SK-N-SH (cell line): Measurements from ENCODE around the gene CREB3L4. TPM values are rescaled to one million over a fixed set of nuclear protein-coding genes. Genes with fewer than 3 reads are reported as not detected.

Experiments
- CTCF ChIA-PET: fragments of 300-600, 350-600 bp; formaldehyde crosslinking; extraction: SDS; loops from one replicate; lab custom pipeline; 2021; lab: Yijun Ruan, JAX
- POLR2A ChIA-PET: fragments of 350-600 bp; sonication (Branson Sonifier 250); formaldehyde crosslinking; extraction: SDS; loops from one replicate; lab custom pipeline; 2020; ENCODE audit warnings: antibody characterized with exemption, inconsistent platforms; lab: Yijun Ruan, JAX
- DNase-seq: peaks from one replicate; pipeline ENCODE4 v3.0.0; 2012
- H2AFZ ChIP-seq: fragments of 200-600 bp; sonication (generic); 2 replicates; pipeline ENCODE4 v1.8.1; 2016; ENCODE audit warnings: antibody characterized with exemption, mild to moderate bottlenecking, low read depth
- H3F3A ChIP-seq: fragments of 200-600 bp; sonication (generic); replicated peaks from 2 replicates; pipeline ENCODE3; 2016; ENCODE audit warnings: antibody characterized with exemption, mild to moderate bottlenecking; ENCODE audit not compliant: insufficient read depth
- H3K27ac ChIP-seq, 2 experiments: fragments of 200-500 bp in 1 of 2; fragments of 200-600 bp in 1 of 2; sonication (Bioruptor generic) in 1 of 2; sonication (generic), shearing (Covaris generic) in 1 of 2; 2 replicates each; pipeline versions ENCODE4 v1.5.1 to v1.6.1; 2014 to 2016; ENCODE audit warnings: low read depth in 2 of 2, inconsistent platforms in 1 of 2, low read length in 1 of 2, mild to moderate bottlenecking in 1 of 2, mixed read lengths in 1 of 2
- H3K27me3 ChIP-seq: fragments of 200-600 bp; sonication (generic), shearing (Covaris generic); 2 replicates; pipeline ENCODE4 v1.6.1; 2016; ENCODE audit warnings: mixed run types; ENCODE audit not compliant: insufficient read depth
- H3K36me3 ChIP-seq, 2 experiments: fragments of 200-500 bp in 1 of 2; fragments of 200-600 bp in 1 of 2; sonication (Bioruptor generic) in 1 of 2; sonication (generic) in 1 of 2; replicated peaks in 1 of 2; 2 replicates each; pipeline versions ENCODE3 to v1.5.1; 2014 to 2016; ENCODE audit warnings: low read length in 1 of 2, mild to moderate bottlenecking in 1 of 2; ENCODE audit not compliant: insufficient read depth in 2 of 2, control insufficient read depth in 1 of 2
- H3K4me1 ChIP-seq, 2 experiments: fragments of 200-500 bp in 1 of 2; fragments of 200-600 bp in 1 of 2; sonication (Bioruptor generic) in 1 of 2; sonication (generic), shearing (Covaris generic) in 1 of 2; 2 replicates each; pipeline versions ENCODE4 v1.5.1 to v1.6.1; 2014 to 2016; ENCODE audit warnings: low read depth in 1 of 2, low read length in 1 of 2, mixed run types in 1 of 2; ENCODE audit not compliant: insufficient read depth in 2 of 2, control insufficient read depth in 1 of 2
- H3K4me2 ChIP-seq: fragments of 200-600 bp; sonication (generic), shearing (Covaris generic); 2 replicates; pipeline ENCODE4 v1.6.1; 2017; ENCODE audit warnings: mixed run types
- H3K4me3 ChIP-seq, 2 experiments: fragments of 200-500 bp in 1 of 2; fragments of 200-600 bp in 1 of 2; sonication (Bioruptor generic) in 1 of 2; sonication (generic), shearing (Covaris generic) in 1 of 2; 2 replicates each; pipeline versions ENCODE4 v1.5.1 to v1.8.1; 2014 to 2016; ENCODE audit warnings: low read depth in 2 of 2, inconsistent platforms in 1 of 2, low read length in 1 of 2, mild to moderate bottlenecking in 1 of 2, mixed read lengths in 1 of 2, moderate library complexity in 1 of 2
- H3K79me2 ChIP-seq: fragments of 200-600 bp; sonication (generic); 2 replicates; pipeline ENCODE4 v1.8.1; 2017; ENCODE audit warnings: mild to moderate bottlenecking; ENCODE audit not compliant: insufficient read depth
- H3K9ac ChIP-seq: fragments of 200-600 bp; sonication (generic); 2 replicates; pipeline ENCODE4 v1.6.1; 2017; ENCODE audit warnings: mixed run types
- H3K9me2 ChIP-seq: fragments of 200-600 bp; sonication (generic); 2 replicates; pipeline ENCODE4 v1.6.1; 2017; ENCODE audit warnings: mixed run types
- H3K9me3 ChIP-seq: fragments of 200-600 bp; sonication (generic); 2 replicates; pipeline ENCODE4 v1.6.1; 2017; ENCODE audit warnings: mixed run types, mild to moderate bottlenecking, moderate library complexity
- H4K20me1 ChIP-seq: fragments of 200-600 bp; sonication (generic); 2 replicates; pipeline ENCODE4 v1.6.1; 2017; ENCODE audit warnings: mild to moderate bottlenecking, mixed run types; ENCODE audit not compliant: insufficient read depth
- GATA2 ChIP-seq: sonication (generic); formaldehyde crosslinking; IDR thresholded peaks from 2 replicates; pipeline ENCODE4 v1.5.0; 2020; ENCODE audit warnings: mild to moderate bottlenecking, missing genetic modification reagents
- MXI1 ChIP-seq: IDR thresholded peaks from 2 replicates; pipeline ENCODE4 v1.6.1; 2012; ENCODE audit warnings: mild to moderate bottlenecking, low read depth, low read length, improper control_type of control experiment
- POLR2AphosphoS5 ChIP-seq: IDR thresholded peaks from 2 replicates; pipeline ENCODE4 v1.6.1; 2012; ENCODE audit warnings: low read depth, low read length
- RCOR1 ChIP-seq: fragments of 150-350 bp; IDR thresholded peaks from 2 replicates; pipeline ENCODE4 v1.6.1; 2017; ENCODE audit warnings: antibody characterized with exemption, low read length
- SIN3A ChIP-seq: IDR thresholded peaks from 2 replicates; pipeline ENCODE4 v1.6.1; 2012; ENCODE audit warnings: low read depth, mild to moderate bottlenecking, low read length, moderate library complexity, borderline replicate concordance
- WGBS: methylation state at CpG from one replicate; pipeline ENCODE4 v1.1.6; 2017; ENCODE audit warnings: low lambda C conversion rate; 5-methylcytosine and 5-hydroxymethylcytosine counted together
- polyA plus RNA-seq, 3 experiments: library from polyadenylated mRNA; depleted of rRNA; stranded (reverse); fragments of >200 nt; gene quantifications; 2 replicates each; pipeline ENCODE4 v1.2.3, GENCODE V29; 2012
- small RNA-seq, 7 experiments: library from RNA; depleted of rRNA; stranded (forward); fragments of <200 nt; gene quantifications; one replicate each; pipeline ENCODE3, GENCODE V24; 2012

Gene CREB3L4
- polyA plus RNA-seq, 1 of the 3 experiments (the other 2 are of a cell fraction): 12.8 TPM

DNA sequence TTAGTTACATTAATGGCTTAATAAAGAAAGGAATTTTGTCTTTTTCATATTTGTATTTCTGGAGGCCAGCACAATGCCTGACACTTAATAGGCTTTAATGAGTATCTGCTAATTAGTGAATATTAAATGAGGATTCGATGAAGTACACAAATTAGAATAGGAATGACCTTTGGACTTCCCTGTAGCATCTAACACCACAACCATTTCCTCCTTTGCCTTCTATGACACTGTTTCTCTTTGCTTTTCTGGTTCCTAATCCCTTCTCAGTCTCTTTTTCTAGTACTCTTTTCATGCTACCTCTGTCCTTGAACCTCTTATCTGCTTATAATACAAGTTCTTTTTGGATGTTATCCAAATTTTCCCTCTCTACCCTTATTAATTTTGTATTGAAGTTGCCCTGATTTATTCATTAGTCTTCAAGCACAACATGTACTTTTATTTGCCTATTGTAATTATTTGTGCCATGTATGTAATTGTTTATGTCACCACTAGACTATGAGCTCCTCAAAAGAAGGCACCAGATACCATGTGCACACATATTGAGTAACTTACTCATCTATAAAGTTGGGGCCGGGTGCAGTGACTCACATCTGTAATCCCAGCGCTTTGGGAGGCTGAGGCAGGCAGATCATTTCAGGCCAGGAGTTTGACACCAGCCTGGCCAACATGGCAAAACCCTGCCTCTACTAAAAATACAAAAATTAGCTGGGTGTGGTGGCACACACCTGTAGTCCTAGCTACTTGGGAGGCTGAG is 46.6 kb downstream of the CREB3L4 start (continued):
- no peak for TF ChIP-seq GATA2 (CRISPR knock-in tag)

GRCh38 chr1:154019269-154019668 is 51.6 kb downstream of the CREB3L4 start:
- Histone ChIP-seq H3K9ac (no peak overlapping the region), H3K79me2 (no peaks in the 10 kb centered on the region)
- POLR2A ChIA-PET: no interaction called here

GRCh38 chr1:154019940-154020339 is 52.2 kb downstream of the CREB3L4 start:
- Histone ChIP-seq H3K9me2 (no peaks in the 10 kb centered on the region), H3K27ac (no peak overlapping the region), H3K9ac (no peak overlapping the region), H2AFZ (no peak overlapping the region), H3K36me3 (no peaks in the 10 kb centered on the region), H4K20me1 (no peaks in the 10 kb centered on the region), H3K9me3 (no peaks in the 10 kb centered on the region), H3F3A (no peaks in the 10 kb centered on the region), H3K4me2 (no peak overlapping the region), H3K79me2 (no peaks in the 10 kb centered on the region), H3K27me3 (no peaks in the 10 kb centered on the region), H3K4me1 (no peaks in the 10 kb centered on the region), H3K4me3 (no peak overlapping the region)
- DNase-seq: no peak
- 72% methylated on average over 1 of the region's 1 CpG for WGBS
- TF ChIP-seq SIN3A: no peak
- TF ChIP-seq RCOR1: no peak
- ChIA-PET CTCF (no interaction called here), POLR2A (no interaction called here)

More at GRCh38 chr1:154019269-154019668, 51.6 kb downstream of the CREB3L4 start:
- 78% methylated on average over 4 of the region's 4 CpGs for WGBS
- no peak overlapping the region for H3K4me2 ChIP-seq
- H3F3A ChIP-seq: no peaks in the 10 kb centered on the region
- H3K9me3 ChIP-seq: no peaks in the 10 kb centered on the region
- H4K20me1 ChIP-seq: no peaks in the 10 kb centered on the region
- H3K27me3 ChIP-seq: no peaks in the 10 kb centered on the region
- TF ChIP-seq MXI1: no peak
- TF ChIP-seq POLR2AphosphoS5: no peak
- DNase-seq: no peak
- H3K4me3 ChIP-seq: no peak overlapping the region
- H3K27ac ChIP-seq: no peak overlapping the region
- H3K36me3 ChIP-seq: no peaks in the 10 kb centered on the region
- H3K4me1 ChIP-seq: no peaks in the 10 kb centered on the region
- H3K9me2 ChIP-seq: no peaks in the 10 kb centered on the region
- H2AFZ ChIP-seq: no peak overlapping the region
- CTCF ChIA-PET: no interaction called here

Small RNA genes within 50 kb of the gene (small RNA-seq; reads per million reads assigned to genes)
- 0 to 0.86 (median 0) reads per million in 7 experiments for gene MIR6737

Other genes with a start within 250 kb of the CREB3L4 start
- 64.3 and 80.9 TPM in 2 replicates for gene INTS3, start 239.9 kb upstream of the CREB3L4 start, polyA plus RNA-seq (2012; rRNA removed)
- gene SLC27A3, start 192.5 kb upstream of the CREB3L4 start, polyA plus RNA-seq (2012; rRNA removed): 7.6 and 9.0 TPM in 2 replicates
- gene GATAD2B, start 44.9 kb upstream of the CREB3L4 start, polyA plus RNA-seq (2012; rRNA removed): 2.7 and 2.8 TPM in 2 replicates
- 27.3 and 29.6 TPM in 2 replicates for gene DENND4B, start 21.2 kb upstream of the CREB3L4 start, polyA plus RNA-seq (2012; rRNA removed)
- 25.5 and 26.2 TPM in 2 replicates for gene CRTC2, start 9.3 kb upstream of the CREB3L4 start, polyA plus RNA-seq (2012; rRNA removed)
- gene SLC39A1, start 4.4 kb upstream of the CREB3L4 start, polyA plus RNA-seq (2012; rRNA removed): 89.6 and 113 TPM in 2 replicates
- gene JTB, start 9.8 kb downstream of the CREB3L4 start, polyA plus RNA-seq (2012; rRNA removed): 118 and 122 TPM in 2 replicates
- gene RAB13, start 18.4 kb downstream of the CREB3L4 start, polyA plus RNA-seq (2012; rRNA removed): 156 and 164 TPM in 2 replicates
- gene RPS27, start 22.9 kb downstream of the CREB3L4 start, polyA plus RNA-seq (2012; rRNA removed): 7,060 and 7,825 TPM in 2 replicates
- not detected in 2 replicates for gene NUP210L, start 187.2 kb downstream of the CREB3L4 start, polyA plus RNA-seq (2012; rRNA removed)
- 324 and 359 TPM in 2 replicates for gene TPM3, start 224.2 kb downstream of the CREB3L4 start, polyA plus RNA-seq (2012; rRNA removed)
- gene CFAP141, start 238.4 kb downstream of the CREB3L4 start, polyA plus RNA-seq (2012; rRNA removed): not detected in 2 replicates